Measurements from ENCODE around the gene ANKS1B. TPM values are rescaled to one million over a fixed set of nuclear protein-coding genes. Genes with fewer than 3 reads are reported as not detected.

The ANKS1B gene
- total RNA-seq, 3 donors from 2014 or later, result 0.05 to 0.56 (median 0.16) TPM

- ATAC-seq, result peak; percentile 32 to 66
- Mint-ChIP-seq H3K9me3 (no peaks in the 10 kb centered on the region), H3K36me3 (ENCODE audit: insufficient read depth) (peaks cover 35% of the 10 kb centered on the region), H3K27me3 (ENCODE audit: low read depth) (no peaks in the 10 kb centered on the region), H3K4me3 (no peak overlapping the region), H3K4me1 (ENCODE audit: low read depth) (no peaks in the 10 kb centered on the region)
- no peak for DNase-seq
Observed at GRCh38 chr12:98725476-98726247, 1259.1 kb downstream of the ANKS1B start.

GRCh38 chr12:98724384-98725155 lies 1260.2 kb downstream of the ANKS1B start:
- no peaks in the 10 kb centered on the region for H3K9me3 Mint-ChIP-seq
- DNase-seq, result no peak
- peaks cover 29% of the 10 kb centered on the region for H3K36me3 Mint-ChIP-seq (ENCODE audit: insufficient read depth)
- no peaks in the 10 kb centered on the region for H3K4me1 Mint-ChIP-seq (ENCODE audit: low read depth)
- no peak for ATAC-seq
- H3K27me3 Mint-ChIP-seq (ENCODE audit: low read depth), result no peaks in the 10 kb centered on the region
- no peak overlapping the region for H3K4me3 Mint-ChIP-seq

- no peaks in the 10 kb centered on the region for H3K27me3 Mint-ChIP-seq (ENCODE audit: low read depth)
- no peak overlapping the region for H3K4me3 Mint-ChIP-seq
- DNase-seq, result no peak
- ATAC-seq, result no peak
- H3K36me3 Mint-ChIP-seq (ENCODE audit: insufficient read depth), result peaks cover 29% of the 10 kb centered on the region
- no peaks in the 10 kb centered on the region for H3K9me3 Mint-ChIP-seq
- H3K4me1 Mint-ChIP-seq (ENCODE audit: low read depth), result no peaks in the 10 kb centered on the region
Observed at GRCh38 chr12:98721204-98721702, 1263.5 kb downstream of the ANKS1B start.

- H3K4me3 Mint-ChIP-seq, result no peak overlapping the region
- no peaks in the 10 kb centered on the region for H3K9me3 Mint-ChIP-seq
- ATAC-seq (no peak), DNase-seq (no peak)
- H3K4me1 Mint-ChIP-seq (ENCODE audit: low read depth), result no peaks in the 10 kb centered on the region
- H3K36me3 Mint-ChIP-seq (ENCODE audit: insufficient read depth), result peaks cover 31% of the 10 kb centered on the region
- no peaks in the 10 kb centered on the region for H3K27me3 Mint-ChIP-seq (ENCODE audit: low read depth)
Observed at GRCh38 chr12:98719515-98720504, 1264.9 kb downstream of the ANKS1B start.

- H3K36me3 Mint-ChIP-seq (ENCODE audit: insufficient read depth), result peaks cover 32% of the 10 kb centered on the region
- no peaks in the 10 kb centered on the region for H3K9me3 Mint-ChIP-seq
Observed at GRCh38 chr12:98714426-98714825, 1270.3 kb downstream of the ANKS1B start.

GRCh38 chr12:98709022-98709421 lies 1275.7 kb downstream of the ANKS1B start:
- DNase-seq, result no peak
- Mint-ChIP-seq H3K4me3 (no peak overlapping the region), H3K27me3 (ENCODE audit: low read depth) (no peaks in the 10 kb centered on the region), H3K4me1 (ENCODE audit: low read depth) (no peaks in the 10 kb centered on the region), H3K36me3 (ENCODE audit: insufficient read depth) (peaks cover 23% of the 10 kb centered on the region), H3K9me3 (no peaks in the 10 kb centered on the region)
- no peak for ATAC-seq

More at GRCh38 chr12:98714426-98714825, 1270.3 kb downstream of the ANKS1B start:
- no peak overlapping the region for H3K4me3 Mint-ChIP-seq
- no peaks in the 10 kb centered on the region for H3K27me3 Mint-ChIP-seq (ENCODE audit: low read depth)
- ATAC-seq (no peak), DNase-seq (no peak)
- H3K4me1 Mint-ChIP-seq (ENCODE audit: low read depth), result no peaks in the 10 kb centered on the region

GRCh38 chr12:98701166-98701565 lies 1283.6 kb downstream of the ANKS1B start:
- H3K27me3 Mint-ChIP-seq (ENCODE audit: low read depth), result no peaks in the 10 kb centered on the region
- H3K36me3 Mint-ChIP-seq (ENCODE audit: insufficient read depth), result peaks cover 22% of the 10 kb centered on the region
- ATAC-seq (no peak), DNase-seq (no peak)
- H3K4me1 Mint-ChIP-seq (ENCODE audit: low read depth), result peaks cover 6% of the 10 kb centered on the region
- no peaks in the 10 kb centered on the region for H3K9me3 Mint-ChIP-seq
- no peak overlapping the region for H3K4me3 Mint-ChIP-seq

GRCh38 chr12:98699586-98699985 lies 1285.2 kb downstream of the ANKS1B start:
- peaks cover 6% of the 10 kb centered on the region for H3K4me1 Mint-ChIP-seq (ENCODE audit: low read depth)
- H3K27me3 Mint-ChIP-seq (ENCODE audit: low read depth), result no peaks in the 10 kb centered on the region
- peaks cover 28% of the 10 kb centered on the region for H3K36me3 Mint-ChIP-seq (ENCODE audit: insufficient read depth)
- no peaks in the 10 kb centered on the region for H3K9me3 Mint-ChIP-seq
- no peak overlapping the region for H3K4me3 Mint-ChIP-seq
- ATAC-seq, result no peak
- no peak for DNase-seq

- Mint-ChIP-seq H3K4me3 (no peak overlapping the region), H3K4me1 (ENCODE audit: low read depth) (peaks cover 9% of the 10 kb centered on the region), H3K36me3 (ENCODE audit: insufficient read depth) (peaks cover 32% of the 10 kb centered on the region), H3K9me3 (no peaks in the 10 kb centered on the region), H3K27me3 (ENCODE audit: low read depth) (no peaks in the 10 kb centered on the region)
- ATAC-seq, result peak; percentile 54 to 70
- DNase-seq, result peak; percentile 12
Observed at GRCh38 chr12:98698603-98699463, 1285.9 kb downstream of the ANKS1B start.

GRCh38 chr12:98697209-98697608 lies 1287.5 kb downstream of the ANKS1B start:
- Mint-ChIP-seq H3K27me3 (ENCODE audit: low read depth) (no peaks in the 10 kb centered on the region), H3K4me3 (no peak overlapping the region), H3K9me3 (no peaks in the 10 kb centered on the region), H3K4me1 (ENCODE audit: low read depth) (peaks cover 9% of the 10 kb centered on the region), H3K36me3 (ENCODE audit: insufficient read depth) (peaks cover 42% of the 10 kb centered on the region)
- ATAC-seq, result no peak
- DNase-seq, result no peak

- Mint-ChIP-seq H3K4me1 (ENCODE audit: low read depth) (peaks cover 12% of the 10 kb centered on the region), H3K36me3 (ENCODE audit: insufficient read depth) (peaks cover 45% of the 10 kb centered on the region), H3K27me3 (ENCODE audit: low read depth) (no peaks in the 10 kb centered on the region), H3K4me3 (no peak overlapping the region), H3K9me3 (no peaks in the 10 kb centered on the region)
- ATAC-seq (no peak), DNase-seq (no peak)
Observed at GRCh38 chr12:98696036-98696646, 1288.6 kb downstream of the ANKS1B start.

- Mint-ChIP-seq H3K9me3 (no peaks in the 10 kb centered on the region), H3K4me1 (ENCODE audit: low read depth) (peaks cover 7% of the 10 kb centered on the region), H3K4me3 (no peak overlapping the region), H3K27me3 (ENCODE audit: low read depth) (no peaks in the 10 kb centered on the region), H3K36me3 (ENCODE audit: insufficient read depth) (peaks cover 44% of the 10 kb centered on the region)
- DNase-seq (no peak), ATAC-seq (no peak)
Observed at GRCh38 chr12:98691351-98691750, 1293.4 kb downstream of the ANKS1B start.

GRCh38 chr12:98686603-98687002 lies 1298.1 kb downstream of the ANKS1B start:
- Mint-ChIP-seq H3K27me3 (ENCODE audit: low read depth) (no peaks in the 10 kb centered on the region), H3K4me1 (ENCODE audit: low read depth) (peaks cover 3% of the 10 kb centered on the region), H3K9me3 (no peaks in the 10 kb centered on the region), H3K4me3 (no peak overlapping the region), H3K36me3 (ENCODE audit: insufficient read depth) (peaks cover 36% of the 10 kb centered on the region)
- no peak for DNase-seq
- ATAC-seq, result no peak
